ENCODE data around the gene ANO3. TPM values are rescaled to one million over a fixed set of nuclear protein-coding genes. Genes with fewer than 3 reads are reported as not detected.

The ANO3 gene
- total and polyA plus RNA-seq, 2 of the 4 experiments (the other 2 are of a cell fraction) = 0.02 to 0.18 TPM

- in situ Hi-C loops (cut with MboI; ENCODE audit: low sequenced_read_pairs) (no loop called here), intact Hi-C loops (cut with micrococcal nuclease) (no loop called here), dilution Hi-C loops (cut with HindIII; ENCODE audit: low sequenced_read_pairs, unreplicated experiment) (no loop called here)
- Histone ChIP-seq H3K56ac (ENCODE audit: extremely low read depth, insufficient read depth, low read length) (no peak overlapping the region), H3K79me1 (ENCODE audit: low read depth in 1 of 2, low read length in 2 of 2) (no peaks in the 10 kb centered on the region), H2AK5ac (ENCODE audit: low read depth, low read length) (no peak overlapping the region), H3K18ac (ENCODE audit: low read depth, low read length) (no peak overlapping the region), H3K36me3 (ENCODE audit: control insufficient read depth, insufficient read depth, low read length) (no peaks in the 10 kb centered on the region), H3K4me1 (ENCODE audit: control insufficient read depth, insufficient read depth, low read length) (no peaks in the 10 kb centered on the region), H3K4me2 (ENCODE audit: low read depth, low read length) (no peak overlapping the region), H3K9me3 (ENCODE audit: control insufficient read depth, insufficient read depth, low read length) (no peaks in the 10 kb centered on the region), H3K23ac (ENCODE audit: low read depth, low read length) (no peak overlapping the region), H3K14ac (replicated peaks; ENCODE audit: low read depth, low read length) (no peak overlapping the region), H2BK20ac (ENCODE audit: low read depth, low read length) (no peak overlapping the region), H4K5ac (ENCODE audit: low read depth, low read length) (no peak overlapping the region), H3K27me3 (ENCODE audit: control insufficient read depth, insufficient read depth, low read length) (no peaks in the 10 kb centered on the region), H4K20me1 (ENCODE audit: insufficient read depth, low read length) (no peaks in the 10 kb centered on the region), H4K8ac (ENCODE audit: low read depth in 2 of 2, low read length in 2 of 2) (no peak overlapping the region), H2AFZ (replicated peaks; ENCODE audit: low read length, poor library complexity) (no peak overlapping the region), H2BK5ac (ENCODE audit: low read depth, low read length, poor library complexity, severe bottlenecking) (no peak overlapping the region), H3K4ac (ENCODE audit: low read depth, low read length) (no peak overlapping the region), H3K27ac (ENCODE audit: insufficient read depth, low read length) (no peak overlapping the region), H3K9me1 (ENCODE audit: insufficient read depth, low read length) (no peaks in the 10 kb centered on the region), H3K9ac (ENCODE audit: low read depth, low read length) (no peak overlapping the region), H2BK15ac (ENCODE audit: low read depth, low read length) (no peak overlapping the region), H4K91ac (ENCODE audit: insufficient read depth, low read depth, low read length) (no peak overlapping the region), H2AK9ac (replicated peaks; ENCODE audit: low read depth, low read length, poor library complexity) (no peak overlapping the region), H3K4me3 (ENCODE audit: insufficient read depth, low read depth, low read length) (no peak overlapping the region), H2BK120ac (ENCODE audit: low read depth, low read length) (no peak overlapping the region)
- no peak for TF ChIP-seq RAD21 (IDR thresholded peaks at IDR 0.05; ENCODE audit: low read length)
- no peak for TF ChIP-seq BHLHE40 (IDR thresholded peaks at IDR 0.05; ENCODE audit: low read depth, low read length)
- no peak for TF ChIP-seq FOS (IDR thresholded peaks at IDR 0.05; ENCODE audit: low read depth, low read length)
- no peak for TF ChIP-seq MAFK (IDR thresholded peaks at IDR 0.05; ENCODE audit: low read depth, low read length)
- TF ChIP-seq MXI1 (IDR thresholded peaks at IDR 0.05; ENCODE audit: borderline replicate concordance, low read depth, low read length) = no peak
- TF ChIP-seq CTCF (conservative IDR thresholded peaks at IDR 0.05; ENCODE audit: low read depth, low read length) = no peak
- no peak for TF ChIP-seq CHD1 (IDR thresholded peaks at IDR 0.05; ENCODE audit: low read depth, low read length)
- no peak for TF ChIP-seq MAZ (IDR thresholded peaks at IDR 0.05; ENCODE audit: borderline replicate concordance, low read depth, low read length)
- TF ChIP-seq RFX5 (IDR thresholded peaks at IDR 0.05; ENCODE audit: low read depth, low read length) = no peak
- TF ChIP-seq SMC3 (IDR thresholded peaks at IDR 0.05; ENCODE audit: low read depth, low read length) = no peak
- TF ChIP-seq USF2 (IDR thresholded peaks at IDR 0.05; ENCODE audit: low read depth, low read length) = no peak
- ATAC-seq (ENCODE audit: low read depth) (no peak), DNase-seq (no peak)
- no CpG with 5 or more reads among the region's 7 CpGs for WGBS, 2 experiments (ENCODE audit: extremely low coverage in 2 of 2, insufficient read length in 1 of 2)
- POLR2A ChIA-PET (ENCODE audit: unreplicated experiment) = no interaction called here
- no TSS peak for BruUV-seq (replicated peaks)
- CTCF ChIA-PET = no interaction called here
Measured at GRCh38 chr11:26350002-26350401, 18.1 kb downstream of the ANO3 start.
